Smooth muscle cell (in vitro differentiated cells): ENCODE data around the gene MVB12B. TPM values are rescaled to one million over a fixed set of nuclear protein-coding genes. Genes with fewer than 3 reads are reported as not detected.

Experiments used
- DNase-seq: peaks from one replicate; lab custom pipeline; 2025; ENCODE audit not compliant: unreplicated experiment; lab: John Stamatoyannopoulos, UW
- H2AFZ ChIP-seq: fragments of 200-600 bp; sonication (generic); 2 replicates; pipeline ENCODE4 v1.6.0; 2016; ENCODE audit warnings: antibody characterized with exemption, low read depth, mild to moderate bottlenecking
- H3F3A ChIP-seq: fragments of 200-600 bp; sonication (generic); 2 replicates; pipeline ENCODE4 v1.6.0; 2017; ENCODE audit warnings: antibody characterized with exemption, low read depth
- H3K27ac ChIP-seq: fragments of 200-600 bp; sonication (generic); 2 replicates; pipeline ENCODE4 v1.5.1; 2016; ENCODE audit warnings: low read depth, mild to moderate bottlenecking
- H3K27me3 ChIP-seq: fragments of 200-600 bp; sonication (generic); 2 replicates; pipeline ENCODE4 v1.6.1; 2016; ENCODE audit warnings: low read depth, mild to moderate bottlenecking
- H3K36me3 ChIP-seq: fragments of 200-600 bp; sonication (generic); 2 replicates; pipeline ENCODE4 v1.5.1; 2016; ENCODE audit warnings: low read depth
- H3K4me1 ChIP-seq: fragments of 200-600 bp; sonication (generic); 2 replicates; pipeline ENCODE4 v1.5.1; 2016; ENCODE audit warnings: low read depth
- H3K4me2 ChIP-seq: fragments of 200-600 bp; sonication (generic); 2 replicates; pipeline ENCODE4 v1.6.0; 2016; ENCODE audit warnings: mild to moderate bottlenecking
- H3K4me3 ChIP-seq: fragments of 200-600 bp; sonication (generic); 2 replicates; pipeline ENCODE4 v1.5.1; 2016; ENCODE audit warnings: mild to moderate bottlenecking
- H3K79me2 ChIP-seq: fragments of 200-600 bp; sonication (generic); 2 replicates; pipeline ENCODE4 v1.6.0; 2016; ENCODE audit warnings: low read depth, mild to moderate bottlenecking
- H3K9ac ChIP-seq: fragments of 200-600 bp; sonication (generic); 2 replicates; pipeline ENCODE4 v1.6.0; 2016; ENCODE audit warnings: low read depth
- H3K9me3 ChIP-seq: fragments of 200-600 bp; sonication (generic); replicated peaks from 2 replicates; pipeline ENCODE4 v1.5.1; 2016; ENCODE audit warnings: low read depth
- H4K20me1 ChIP-seq: fragments of 200-600 bp; sonication (generic); 2 replicates; pipeline ENCODE4 v1.6.0; 2016; ENCODE audit warnings: low read depth
- CTCF ChIP-seq: fragments of 200-600 bp; sonication (generic); IDR thresholded peaks from 2 replicates; pipeline ENCODE4 v1.5.1; 2017; ENCODE audit warnings: borderline replicate concordance, mild to moderate bottlenecking, antibody characterized with exemption; ENCODE audit not compliant: insufficient read depth, poor library complexity, severe bottlenecking
- WGBS: methylation state at CpG from one replicate; pipeline ENCODE4 v1.1.7; 2016; ENCODE audit warnings: low lambda C conversion rate; 5-methylcytosine and 5-hydroxymethylcytosine counted together
- polyA plus RNA-seq: library from polyadenylated mRNA; unstranded; fragments of >200 nt; fragmentation: Nextera tagmentation; extraction: Ambion mirVana; gene quantifications from 2 replicates; pipeline ENCODE4 v1.2.1, GENCODE V29; 2016
- total RNA-seq: library from RNA; depleted of rRNA; stranded (reverse); fragments of >200 nt; gene quantifications from 2 replicates; pipeline ENCODE4 v1.2.3, GENCODE V29; 2014

The MVB12B gene
- total and polyA plus RNA-seq, 2 experiments from 2014 or later = 4.3 to 5.4 TPM

DNA sequence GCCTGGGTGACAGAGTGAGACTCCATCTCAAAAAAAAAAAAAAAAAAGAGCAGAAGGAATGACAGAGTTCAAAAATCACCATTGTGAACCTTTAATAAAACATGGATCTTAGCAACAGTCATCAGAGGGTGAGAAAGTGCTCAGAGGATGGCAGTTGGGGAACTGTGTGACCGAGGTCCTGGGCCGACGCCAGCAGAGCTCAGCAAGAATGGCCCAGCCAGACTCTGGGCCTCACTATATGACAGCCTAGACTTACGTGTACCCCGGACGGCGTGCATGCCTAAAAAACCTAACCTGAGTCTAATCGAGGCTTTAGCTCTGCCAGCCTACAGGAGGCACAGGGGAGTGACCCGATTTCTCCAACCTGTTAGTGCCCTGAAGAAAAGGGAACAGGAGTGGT lies 64.3 kb downstream of the MVB12B start:
- no peak for DNase-seq
- Histone ChIP-seq H3K4me2 (no peak overlapping the region), H3K27me3 (no peaks in the 10 kb centered on the region), H4K20me1 (no peaks in the 10 kb centered on the region), H3K9me3 (no peaks in the 10 kb centered on the region), H3K9ac (no peak overlapping the region), H3K4me3 (no peak overlapping the region), H3F3A (no peaks in the 10 kb centered on the region), H3K36me3 (no peaks in the 10 kb centered on the region), H3K27ac (no peak overlapping the region), H2AFZ (no peak overlapping the region), H3K79me2 (no peaks in the 10 kb centered on the region), H3K4me1 (no peaks in the 10 kb centered on the region)
- TF ChIP-seq CTCF = no peak
- WGBS = 98% methylated on average over 9 of the region's 9 CpGs

GRCh38 chr9:126391713-126392661 lies 65.4 kb downstream of the MVB12B start:
- no peak for TF ChIP-seq CTCF
- Histone ChIP-seq H3K4me2 (no peak overlapping the region), H2AFZ (no peak overlapping the region), H3K36me3 (no peaks in the 10 kb centered on the region), H3K27ac (no peak overlapping the region), H3K27me3 (no peaks in the 10 kb centered on the region), H3K4me1 (no peaks in the 10 kb centered on the region), H3K4me3 (no peak overlapping the region), H3F3A (no peaks in the 10 kb centered on the region), H3K9me3 (no peaks in the 10 kb centered on the region), H3K9ac (no peak overlapping the region), H4K20me1 (no peaks in the 10 kb centered on the region), H3K79me2 (no peaks in the 10 kb centered on the region)
- no peak for DNase-seq
- WGBS = 95% methylated on average over 24 of the region's 24 CpGs

- Histone ChIP-seq H3K4me1 (no peaks in the 10 kb centered on the region), H3F3A (no peaks in the 10 kb centered on the region), H3K27ac (peak overlapping the region; percentile 62), H3K27me3 (no peaks in the 10 kb centered on the region), H3K79me2 (no peaks in the 10 kb centered on the region), H3K9ac (no peak overlapping the region), H3K36me3 (no peaks in the 10 kb centered on the region), H3K9me3 (no peaks in the 10 kb centered on the region), H4K20me1 (no peaks in the 10 kb centered on the region), H2AFZ (no peak overlapping the region), H3K4me2 (peak overlapping the region; percentile 15), H3K4me3 (no peak overlapping the region)
- DNase-seq = no peak
- WGBS = 92% methylated on average over 9 of the region's 9 CpGs
- TF ChIP-seq CTCF = no peak
Observed at GRCh38 chr9:126392662-126393371, 66.2 kb downstream of the MVB12B start.
